NCI-H345 (cell line): Measurements from ENCODE around the gene CEP19.

ENCODE experiments used
- DNase-seq: peaks from one replicate; lab custom pipeline; 2025; lab: John Stamatoyannopoulos, UW

CEP19 gene

DNA sequence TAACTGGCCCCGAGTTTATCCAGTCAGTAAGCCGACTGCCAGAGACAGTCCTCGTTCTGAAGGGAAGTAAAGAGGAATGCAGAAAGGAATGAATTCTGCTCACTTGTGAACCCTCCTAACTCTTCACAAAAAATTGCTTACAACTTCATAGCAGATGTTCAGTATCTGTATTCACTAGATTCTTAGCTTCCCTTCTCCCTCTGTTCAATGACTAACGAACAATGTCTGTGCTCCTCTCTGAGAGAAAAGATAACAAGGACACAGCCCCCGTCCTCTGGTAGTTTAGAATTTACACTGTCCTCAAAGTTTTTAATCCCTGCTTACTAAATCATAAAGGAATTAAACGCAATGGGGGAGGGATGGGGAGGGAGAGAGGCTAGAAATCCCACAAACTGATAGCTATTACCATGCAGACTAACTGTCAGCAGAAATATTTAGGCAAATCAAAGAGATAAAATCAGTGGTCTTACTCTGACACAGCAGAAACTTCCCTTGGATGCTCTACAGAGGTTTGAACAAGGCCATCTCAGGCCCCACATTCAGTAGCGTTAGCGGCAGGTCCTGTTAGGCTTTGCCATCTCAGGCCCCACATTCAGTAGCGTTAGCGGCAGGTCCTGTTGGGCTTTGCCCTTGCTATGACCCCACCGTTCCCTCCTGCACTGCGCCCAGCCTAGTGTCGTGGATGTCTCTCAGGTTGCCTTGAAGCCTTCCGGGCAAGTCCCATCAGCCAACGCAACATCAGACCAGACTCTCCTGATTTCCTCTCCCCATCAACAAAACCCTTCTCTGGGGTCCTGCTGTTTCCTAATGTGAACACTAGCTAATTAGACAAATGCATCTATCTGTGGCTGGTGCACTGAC is 49.1 kb downstream of the CEP19 start:
- DNase-seq: no peak

DNA sequence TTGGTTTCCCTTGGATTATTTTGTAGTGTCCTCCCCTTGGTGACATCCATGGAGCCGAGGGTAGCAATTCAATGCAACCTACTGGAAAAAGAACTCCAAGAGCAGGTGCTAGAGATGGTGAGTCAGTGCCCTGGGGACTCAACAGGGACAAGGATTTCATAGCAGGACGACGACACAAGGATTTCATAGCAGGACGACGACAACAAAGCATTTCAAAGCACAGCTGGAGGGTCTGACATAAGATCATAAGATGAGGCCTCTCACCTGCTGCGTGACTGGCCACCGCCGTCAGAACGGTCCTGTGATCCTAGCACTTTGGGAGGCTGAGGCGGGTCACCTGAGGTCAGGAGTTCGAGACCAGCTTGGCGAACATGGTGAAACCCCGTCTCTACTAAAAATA is 50.0 kb downstream of the CEP19 start:
- DNase-seq: peak; percentile 84

DNA sequence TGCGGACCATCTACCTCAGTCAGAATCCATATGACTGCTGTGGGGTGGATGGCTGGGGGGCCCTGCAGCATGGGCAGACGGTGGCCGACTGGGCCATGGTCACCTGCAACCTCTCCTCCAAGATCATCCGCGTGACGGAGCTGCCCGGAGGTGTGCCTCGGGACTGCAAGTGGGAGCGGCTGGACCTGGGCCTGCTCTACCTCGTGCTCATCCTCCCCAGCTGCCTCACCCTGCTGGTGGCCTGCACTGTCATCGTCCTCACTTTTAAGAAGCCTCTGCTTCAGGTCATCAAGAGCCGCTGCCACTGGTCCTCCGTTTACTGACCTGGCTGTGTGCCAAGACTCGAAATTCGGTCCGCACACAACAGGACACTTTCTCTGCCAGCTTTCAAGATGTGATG is 50.6 kb downstream of the CEP19 start:
- peak; percentile 54 for DNase-seq

DNA sequence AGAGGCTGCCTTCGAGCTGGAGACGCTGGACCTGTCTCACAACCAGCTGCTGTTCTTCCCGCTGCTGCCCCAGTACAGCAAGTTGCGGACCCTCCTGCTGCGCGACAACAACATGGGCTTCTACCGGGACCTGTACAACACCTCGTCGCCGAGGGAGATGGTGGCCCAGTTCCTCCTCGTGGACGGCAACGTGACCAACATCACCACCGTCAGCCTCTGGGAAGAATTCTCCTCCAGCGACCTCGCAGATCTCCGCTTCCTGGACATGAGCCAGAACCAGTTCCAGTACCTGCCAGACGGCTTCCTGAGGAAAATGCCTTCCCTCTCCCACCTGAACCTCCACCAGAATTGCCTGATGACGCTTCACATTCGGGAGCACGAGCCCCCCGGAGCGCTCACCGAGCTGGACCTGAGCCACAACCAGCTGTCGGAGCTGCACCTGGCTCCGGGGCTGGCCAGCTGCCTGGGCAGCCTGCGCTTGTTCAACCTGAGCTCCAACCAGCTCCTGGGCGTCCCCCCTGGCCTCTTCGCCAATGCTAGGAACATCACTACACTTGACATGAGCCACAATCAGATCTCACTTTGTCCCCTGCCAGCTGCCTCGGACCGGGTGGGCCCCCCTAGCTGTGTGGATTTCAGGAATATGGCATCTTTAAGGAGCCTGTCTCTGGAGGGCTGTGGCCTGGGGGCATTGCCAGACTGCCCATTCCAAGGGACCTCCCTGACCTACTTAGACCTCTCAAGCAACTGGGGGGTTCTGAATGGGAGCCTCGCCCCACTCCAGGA is 51.5 kb downstream of the CEP19 start:
- DNase-seq: peak; percentile 82

DNA sequence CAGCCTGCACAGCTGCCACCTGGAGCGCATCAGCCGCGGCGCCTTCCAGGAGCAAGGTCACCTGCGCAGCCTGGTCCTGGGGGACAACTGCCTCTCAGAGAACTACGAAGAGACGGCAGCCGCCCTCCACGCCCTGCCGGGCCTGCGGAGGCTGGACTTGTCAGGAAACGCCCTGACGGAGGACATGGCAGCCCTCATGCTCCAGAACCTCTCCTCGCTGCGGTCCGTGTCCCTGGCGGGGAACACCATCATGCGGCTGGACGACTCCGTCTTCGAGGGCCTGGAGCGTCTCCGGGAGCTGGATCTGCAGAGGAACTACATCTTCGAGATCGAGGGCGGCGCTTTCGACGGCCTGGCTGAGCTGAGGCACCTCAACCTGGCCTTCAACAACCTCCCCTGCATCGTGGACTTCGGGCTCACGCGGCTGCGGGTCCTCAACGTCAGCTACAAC is 52.1 kb downstream of the CEP19 start:
- no peak for DNase-seq
